Measurements from ENCODE around the gene NKD1. TPM values are rescaled to one million over a fixed set of nuclear protein-coding genes. Genes with fewer than 3 reads are reported as not detected.
A peak's percentile ranks its signal among the peaks of the same experiment; 100 is the strongest.

The NKD1 gene
- total and polyA plus RNA-seq, 12 donors: 0.67 to 8.9 (median 3.5) TPM

DNA sequence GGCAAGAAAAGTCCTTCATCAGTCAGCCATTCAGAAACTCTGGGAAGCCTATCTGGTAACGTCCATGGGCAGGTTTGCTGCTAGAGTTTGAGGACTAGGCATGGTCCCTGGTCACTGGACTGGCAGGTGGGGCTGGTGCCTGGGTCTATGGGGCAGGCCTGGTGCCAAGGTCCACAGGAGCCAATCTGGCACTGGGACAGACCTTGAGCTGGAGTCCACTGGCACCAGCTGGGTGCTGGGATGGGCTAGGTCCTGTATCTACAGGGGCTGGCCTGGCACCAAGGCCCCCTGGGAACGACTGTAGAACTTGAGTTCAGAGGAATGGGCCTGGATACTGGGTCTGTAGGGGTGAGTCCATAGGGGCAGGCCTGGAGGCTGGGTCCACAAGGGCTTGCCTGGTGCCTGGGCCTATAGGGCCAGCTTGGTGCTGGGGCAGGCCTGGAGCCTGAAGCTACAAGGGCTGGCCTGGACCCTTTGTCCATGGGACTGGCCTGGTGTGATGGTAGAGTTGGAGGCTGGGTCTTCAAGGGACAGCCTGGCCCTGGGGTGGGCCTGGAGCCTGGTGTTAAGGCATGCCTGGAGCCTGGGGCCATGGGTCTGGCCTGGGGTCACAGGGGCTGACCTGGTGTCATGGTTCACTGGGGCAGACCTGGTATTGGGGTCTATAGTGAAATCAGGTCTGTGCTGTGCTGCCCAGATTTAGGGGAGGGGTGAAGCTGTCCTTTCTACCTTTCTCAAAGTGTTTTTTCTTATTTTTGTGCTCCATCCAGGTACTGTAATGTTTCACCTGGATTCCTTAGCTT lies 30.5 kb upstream of the NKD1 start:
- H3K4me1 ChIP-seq (replicated peaks in 1 of 2): no peaks in the 10 kb centered on the region
- intact Hi-C loops (cut with DNase I): no loop called here
- H3K9me3 ChIP-seq (replicated peaks in 1 of 3): peaks cover 0 to 8% (median 6%) of the 10 kb centered on the region in 3 donors
- no peaks in the 10 kb centered on the region for H3K36me3 ChIP-seq (replicated peaks in 1 of 2)
- H3K27ac ChIP-seq: no peak overlapping the region
- H3K4me3 ChIP-seq: no peak overlapping the region
- TF ChIP-seq POLR2A (IDR thresholded peaks at IDR 0.05) (no peak), CTCF (IDR thresholded peaks at IDR 0.05) (no peak)
- peak in 2 of 7 donors; percentile 9 to 30 for DNase-seq
- no peaks in the 10 kb centered on the region for H3K27me3 ChIP-seq
- WGBS, 4 donors: 56 to 77% (median 69%) methylated on average over 1 to 2 of the region's 2 CpGs

- H3K4me3 ChIP-seq: no peak overlapping the region
- WGBS, 4 donors: 65 to 77% (median 72%) methylated on average over 5 of the region's 5 CpGs
- H3K27ac ChIP-seq: no peak overlapping the region
- no peaks in the 10 kb centered on the region for H3K4me1 ChIP-seq (replicated peaks in 1 of 2)
- peaks cover 0 to 8% (median 6%) of the 10 kb centered on the region in 3 donors for H3K9me3 ChIP-seq (replicated peaks in 1 of 3)
- DNase-seq: peak in 1 of 7 donors; percentile 27
- no peak for TF ChIP-seq CTCF (IDR thresholded peaks at IDR 0.05)
- TF ChIP-seq POLR2A (IDR thresholded peaks at IDR 0.05): no peak
- no peaks in the 10 kb centered on the region for H3K36me3 ChIP-seq (replicated peaks in 1 of 2)
- H3K27me3 ChIP-seq: no peaks in the 10 kb centered on the region
- intact Hi-C loops (cut with DNase I): no loop called here
Observed at GRCh38 chr16:50519001-50519400, 29.2 kb upstream of the NKD1 start.

DNA sequence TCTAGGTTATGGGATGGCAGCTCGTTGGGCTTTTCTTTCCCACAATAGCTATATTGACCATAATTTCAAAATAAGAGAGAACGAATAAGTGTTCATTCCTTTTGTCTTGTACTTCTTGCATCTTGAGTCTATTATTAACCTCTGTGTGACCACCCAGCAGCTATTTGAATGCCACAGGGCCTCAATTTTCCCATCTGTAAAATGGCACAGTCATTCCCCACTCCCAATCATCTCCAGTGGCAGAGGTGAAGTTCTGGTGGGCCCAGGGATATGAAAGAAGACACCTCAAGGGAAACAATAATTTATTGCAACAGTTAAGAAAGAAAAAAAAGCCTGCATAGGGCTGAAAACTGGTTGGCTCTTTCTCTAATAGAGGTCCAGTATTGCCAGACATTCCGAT lies 28.6 kb upstream of the NKD1 start:
- no peaks in the 10 kb centered on the region for H3K4me1 ChIP-seq (replicated peaks in 1 of 2)
- intact Hi-C loops (cut with DNase I): no loop called here
- DNase-seq: no peak
- no peaks in the 10 kb centered on the region for H3K36me3 ChIP-seq (replicated peaks in 1 of 2)
- H3K4me3 ChIP-seq: no peak overlapping the region
- H3K27me3 ChIP-seq: no peaks in the 10 kb centered on the region
- peaks cover 0 to 8% (median 6%) of the 10 kb centered on the region in 3 donors for H3K9me3 ChIP-seq (replicated peaks in 1 of 3)
- no peak overlapping the region for H3K27ac ChIP-seq
- no peak for TF ChIP-seq CTCF (IDR thresholded peaks at IDR 0.05)
- no peak for TF ChIP-seq POLR2A (IDR thresholded peaks at IDR 0.05)
- 74 to 81% (median 76%) methylated on average over 3 of the region's 3 CpGs for WGBS, 4 donors

- H3K36me3 ChIP-seq (replicated peaks in 1 of 2): no peaks in the 10 kb centered on the region
- H3K9me3 ChIP-seq (replicated peaks in 1 of 3): peaks cover 0 to 8% (median 4%) of the 10 kb centered on the region in 3 donors
- H3K4me3 ChIP-seq: no peak overlapping the region
- no peaks in the 10 kb centered on the region for H3K27me3 ChIP-seq
- intact Hi-C loops (cut with DNase I): no loop called here
- H3K27ac ChIP-seq: no peak overlapping the region
- H3K4me1 ChIP-seq (replicated peaks in 1 of 2): no peaks in the 10 kb centered on the region
- TF ChIP-seq CTCF (IDR thresholded peaks at IDR 0.05) (no peak), POLR2A (IDR thresholded peaks at IDR 0.05) (no peak)
- peak in 2 of 7 donors; percentile 5 to 9 for DNase-seq
- 20 to 35% (median 27%) methylated on average over 6 of the region's 6 CpGs for WGBS, 4 donors
Observed at GRCh38 chr16:50520451-50521245, 27.5 kb upstream of the NKD1 start.

Data from adrenal gland (tissue), 12 donors.